Ishikawa (cell line): Measurements from ENCODE around the gene ANKMY1.

Source experiments
- EP300 ChIP-seq: IDR thresholded peaks from 2 replicates; pipeline ENCODE4 v1.6.1; 2012; ENCODE audit warnings: borderline replicate concordance
- FOXM1 ChIP-seq: IDR thresholded peaks from 2 replicates; pipeline ENCODE4 v1.6.1; 2012; ENCODE audit warnings: low read depth, borderline replicate concordance
- NFIC ChIP-seq: IDR thresholded peaks from 2 replicates; pipeline ENCODE4 v1.6.1; 2012
- TF ChIP-seq, protein P1 (sequence below): IDR thresholded peaks from 2 replicates; pipeline ENCODE4 v1.6.1; 2012; ENCODE audit warnings: low read depth, mild to moderate bottlenecking
- TF ChIP-seq, protein P2 (sequence below): IDR thresholded peaks from 2 replicates; pipeline ENCODE4 v1.6.1; 2012

- no peak for TF ChIP-seq NFIC
- no peak for TF ChIP-seq FOXM1
- TF ChIP-seq EP300: no peak
- TF ChIP-seq, protein P1, sequence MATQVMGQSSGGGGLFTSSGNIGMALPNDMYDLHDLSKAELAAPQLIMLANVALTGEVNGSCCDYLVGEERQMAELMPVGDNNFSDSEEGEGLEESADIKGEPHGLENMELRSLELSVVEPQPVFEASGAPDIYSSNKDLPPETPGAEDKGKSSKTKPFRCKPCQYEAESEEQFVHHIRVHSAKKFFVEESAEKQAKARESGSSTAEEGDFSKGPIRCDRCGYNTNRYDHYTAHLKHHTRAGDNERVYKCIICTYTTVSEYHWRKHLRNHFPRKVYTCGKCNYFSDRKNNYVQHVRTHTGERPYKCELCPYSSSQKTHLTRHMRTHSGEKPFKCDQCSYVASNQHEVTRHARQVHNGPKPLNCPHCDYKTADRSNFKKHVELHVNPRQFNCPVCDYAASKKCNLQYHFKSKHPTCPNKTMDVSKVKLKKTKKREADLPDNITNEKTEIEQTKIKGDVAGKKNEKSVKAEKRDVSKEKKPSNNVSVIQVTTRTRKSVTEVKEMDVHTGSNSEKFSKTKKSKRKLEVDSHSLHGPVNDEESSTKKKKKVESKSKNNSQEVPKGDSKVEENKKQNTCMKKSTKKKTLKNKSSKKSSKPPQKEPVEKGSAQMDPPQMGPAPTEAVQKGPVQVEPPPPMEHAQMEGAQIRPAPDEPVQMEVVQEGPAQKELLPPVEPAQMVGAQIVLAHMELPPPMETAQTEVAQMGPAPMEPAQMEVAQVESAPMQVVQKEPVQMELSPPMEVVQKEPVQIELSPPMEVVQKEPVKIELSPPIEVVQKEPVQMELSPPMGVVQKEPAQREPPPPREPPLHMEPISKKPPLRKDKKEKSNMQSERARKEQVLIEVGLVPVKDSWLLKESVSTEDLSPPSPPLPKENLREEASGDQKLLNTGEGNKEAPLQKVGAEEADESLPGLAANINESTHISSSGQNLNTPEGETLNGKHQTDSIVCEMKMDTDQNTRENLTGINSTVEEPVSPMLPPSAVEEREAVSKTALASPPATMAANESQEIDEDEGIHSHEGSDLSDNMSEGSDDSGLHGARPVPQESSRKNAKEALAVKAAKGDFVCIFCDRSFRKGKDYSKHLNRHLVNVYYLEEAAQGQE: no peak
- TF ChIP-seq, protein P2, sequence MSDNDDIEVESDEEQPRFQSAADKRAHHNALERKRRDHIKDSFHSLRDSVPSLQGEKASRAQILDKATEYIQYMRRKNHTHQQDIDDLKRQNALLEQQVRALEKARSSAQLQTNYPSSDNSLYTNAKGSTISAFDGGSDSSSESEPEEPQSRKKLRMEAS: no peak
Observed at GRCh38 chr2:240442891-240443715, 114.7 kb downstream of the ANKMY1 start.
